22Rv1 (cell line): ENCODE measurements around the gene OLFM2.

ENCODE experiments used
- CTCF ChIP-seq: fragments of 450-650 bp; IDR thresholded peaks from 2 replicates; pipeline ENCODE4 v1.5.1; 2017; ENCODE audit warnings: mild to moderate bottlenecking
- ZFX ChIP-seq: fragments of 450-650 bp; IDR thresholded peaks from 2 replicates; pipeline ENCODE4 v1.6.1; 2017; ENCODE audit warnings: antibody characterized with exemption, borderline replicate concordance

GRCh38 chr19:9861503-9861902 lies 74.8 kb downstream of the OLFM2 start:
- no peak for TF ChIP-seq CTCF
- TF ChIP-seq ZFX: no peak
